ENCODE measurements around the gene GLP1R.

GRCh38 chr6:39061588-39061987 is 13.0 kb downstream of the GLP1R start:
- TF ChIP-seq NR3C1 (CRISPR knock-in tag; conservative IDR thresholded peaks at IDR 0.05; ENCODE audit: low read depth) (no peak), RELA (CRISPR knock-in tag; IDR thresholded peaks at IDR 0.05; ENCODE audit: borderline replicate concordance) (no peak), CTCF (IDR thresholded peaks at IDR 0.05) (no peak), AFF4 (CRISPR knock-in tag; IDR thresholded peaks at IDR 0.05; ENCODE audit: borderline replicate concordance) (no peak), JUN (CRISPR knock-in tag; IDR thresholded peaks at IDR 0.05) (no peak), FOXJ3 (CRISPR knock-in tag; IDR thresholded peaks at IDR 0.05; ENCODE audit: borderline replicate concordance) (no peak), ETV6 (CRISPR knock-in tag; IDR thresholded peaks at IDR 0.05) (no peak), ZBTB43 (CRISPR knock-in tag; IDR thresholded peaks at IDR 0.05) (no peak), SP1 (CRISPR knock-in tag; conservative IDR thresholded peaks at IDR 0.05) (no peak), FOXP1 (CRISPR knock-in tag; IDR thresholded peaks at IDR 0.05; ENCODE audit: borderline replicate concordance) (no peak)
- TF ChIP-seq, protein P1, sequence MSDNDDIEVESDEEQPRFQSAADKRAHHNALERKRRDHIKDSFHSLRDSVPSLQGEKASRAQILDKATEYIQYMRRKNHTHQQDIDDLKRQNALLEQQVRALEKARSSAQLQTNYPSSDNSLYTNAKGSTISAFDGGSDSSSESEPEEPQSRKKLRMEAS (CRISPR knock-in tag; IDR thresholded peaks at IDR 0.05) = no peak
- TF ChIP-seq, protein P2, sequence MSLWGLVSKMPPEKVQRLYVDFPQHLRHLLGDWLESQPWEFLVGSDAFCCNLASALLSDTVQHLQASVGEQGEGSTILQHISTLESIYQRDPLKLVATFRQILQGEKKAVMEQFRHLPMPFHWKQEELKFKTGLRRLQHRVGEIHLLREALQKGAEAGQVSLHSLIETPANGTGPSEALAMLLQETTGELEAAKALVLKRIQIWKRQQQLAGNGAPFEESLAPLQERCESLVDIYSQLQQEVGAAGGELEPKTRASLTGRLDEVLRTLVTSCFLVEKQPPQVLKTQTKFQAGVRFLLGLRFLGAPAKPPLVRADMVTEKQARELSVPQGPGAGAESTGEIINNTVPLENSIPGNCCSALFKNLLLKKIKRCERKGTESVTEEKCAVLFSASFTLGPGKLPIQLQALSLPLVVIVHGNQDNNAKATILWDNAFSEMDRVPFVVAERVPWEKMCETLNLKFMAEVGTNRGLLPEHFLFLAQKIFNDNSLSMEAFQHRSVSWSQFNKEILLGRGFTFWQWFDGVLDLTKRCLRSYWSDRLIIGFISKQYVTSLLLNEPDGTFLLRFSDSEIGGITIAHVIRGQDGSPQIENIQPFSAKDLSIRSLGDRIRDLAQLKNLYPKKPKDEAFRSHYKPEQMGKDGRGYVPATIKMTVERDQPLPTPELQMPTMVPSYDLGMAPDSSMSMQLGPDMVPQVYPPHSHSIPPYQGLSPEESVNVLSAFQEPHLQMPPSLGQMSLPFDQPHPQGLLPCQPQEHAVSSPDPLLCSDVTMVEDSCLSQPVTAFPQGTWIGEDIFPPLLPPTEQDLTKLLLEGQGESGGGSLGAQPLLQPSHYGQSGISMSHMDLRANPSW (CRISPR knock-in tag; conservative IDR thresholded peaks at IDR 0.05; ENCODE audit: low read depth) = no peak

All from WTC11 (cell line).